Body of pancreas (tissue), 4 donors: ENCODE results near the gene TOX2. TPM values are rescaled to one million over a fixed set of nuclear protein-coding genes. Genes with fewer than 3 reads are reported as not detected.

Source experiments
- ATAC-seq: fragments of 150-250 bp; one replicate; pipeline ENCODE4 v1.9.1; 2016
- DNase-seq, 4 donors: peaks; one replicate each; pipeline ENCODE4 v3.0.0-alpha.2; 2019
- H3K27ac ChIP-seq, 4 donors: fragments of 200-600 bp; sonication (generic); 1 replicate in 3 of 4; 2 replicates in 1 of 4; pipeline versions ENCODE4 v1.5.1 to v1.6.1; 2016 to 2019; ENCODE audit warnings: mild to moderate bottlenecking in 1 of 4, mixed read lengths in 1 of 4, moderate library complexity in 1 of 4
- H3K27me3 ChIP-seq, 2 donors: fragments of 200-600 bp; sonication (generic); one replicate each; pipeline ENCODE4 v1.6.0; 2016; ENCODE audit warnings: mild to moderate bottlenecking in 1 of 2
- H3K36me3 ChIP-seq, 2 donors: fragments of 200-600 bp; sonication (generic); replicated peaks in 1 of 2; 2 replicates each; pipeline ENCODE4 v1.5.1; 2016; ENCODE audit warnings: low read depth in 2 of 2; ENCODE audit not compliant: insufficient read depth in 1 of 2
- H3K4me1 ChIP-seq: fragments of 200-600 bp; sonication (generic); one replicate; pipeline ENCODE4 v1.6.0; 2016
- H3K4me3 ChIP-seq, 2 donors: fragments of 200-600 bp; sonication (generic); 1 replicate in 1 of 2; 2 replicates in 1 of 2; pipeline ENCODE4 v1.5.1; 2016 to 2019
- H3K9me3 ChIP-seq, 3 donors: fragments of 200-600 bp; sonication (generic); 1 replicate in 2 of 3; 2 replicates in 1 of 3; pipeline ENCODE4 v1.5.1; 2016
- CTCF ChIP-seq, 7 experiments: fragments of 450-650 bp in 4 of 7; fragments of 200-600 bp in 3 of 7; sonication (generic) in 3 of 7; IDR thresholded peaks; one replicate each; pipeline ENCODE4 v1.5.1; 2016 to 2019; ENCODE audit warnings: antibody characterized with exemption in 7 of 7
- POLR2A ChIP-seq, 3 donors: fragments of 450-650 bp; IDR thresholded peaks; one replicate each; pipeline ENCODE4 v1.6.1; 2016; ENCODE audit warnings: antibody characterized with exemption in 3 of 3, mild to moderate bottlenecking in 2 of 3
- WGBS, 2 donors: methylation state at CpG; one replicate each; pipeline ENCODE4 v1.1.5; 2017; 5-methylcytosine and 5-hydroxymethylcytosine counted together
- intact Hi-C: fragments of 100-400 bp; cut with DNase I; formaldehyde crosslinking; loops from one replicate; pipeline ENCODE4 v1.15.1; 2023
- total RNA-seq, 2 donors: library from RNA; depleted of rRNA; stranded (reverse); fragments of >200 nt; gene quantifications; one replicate each; pipeline ENCODE4 v1.1.0, GENCODE V29; 2016

TOX2 gene
- total RNA-seq, 2 donors from 2014 or later = 1.8 to 2.0 TPM

DNA sequence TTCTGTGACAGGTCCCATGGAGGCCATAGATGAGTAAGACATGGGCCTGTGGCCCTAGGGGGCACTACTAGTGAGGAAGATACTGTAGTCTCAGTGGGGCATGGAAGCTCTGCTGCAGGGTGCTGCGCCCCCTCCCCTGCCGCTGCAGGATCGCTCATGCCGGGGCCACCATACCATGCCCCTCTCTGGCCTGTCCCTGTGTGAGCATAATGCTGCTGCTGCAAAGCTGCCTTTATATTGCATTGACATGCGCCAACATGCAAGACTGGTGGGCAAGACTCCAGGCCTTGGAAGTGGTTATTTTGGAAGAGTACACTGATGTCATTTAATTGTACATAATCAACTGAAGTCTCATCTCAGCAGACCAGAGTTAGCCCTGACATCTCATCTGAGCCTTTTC lies 60.0 kb downstream of the TOX2 start:
- Histone ChIP-seq H3K4me1 (no peaks in the 10 kb centered on the region), H3K36me3 (no peaks in the 10 kb centered on the region), H3K27me3 (peaks cover 0 to 3% of the 10 kb centered on the region in 2 donors), H3K9me3 (peaks cover 0 to 5% (median 0%) of the 10 kb centered on the region in 3 donors), H3K27ac (no peak overlapping the region), H3K4me3 (no peak overlapping the region)
- DNase-seq (no peak), ATAC-seq (no peak)
- TF ChIP-seq CTCF (IDR thresholded peaks at IDR 0.05) (no peak), POLR2A (IDR thresholded peaks at IDR 0.05) (no peak)
- 90 to 100% methylated on average over 3 to 5 of the region's 5 CpGs for WGBS, 2 donors
- intact Hi-C loops = no loop called here

DNA sequence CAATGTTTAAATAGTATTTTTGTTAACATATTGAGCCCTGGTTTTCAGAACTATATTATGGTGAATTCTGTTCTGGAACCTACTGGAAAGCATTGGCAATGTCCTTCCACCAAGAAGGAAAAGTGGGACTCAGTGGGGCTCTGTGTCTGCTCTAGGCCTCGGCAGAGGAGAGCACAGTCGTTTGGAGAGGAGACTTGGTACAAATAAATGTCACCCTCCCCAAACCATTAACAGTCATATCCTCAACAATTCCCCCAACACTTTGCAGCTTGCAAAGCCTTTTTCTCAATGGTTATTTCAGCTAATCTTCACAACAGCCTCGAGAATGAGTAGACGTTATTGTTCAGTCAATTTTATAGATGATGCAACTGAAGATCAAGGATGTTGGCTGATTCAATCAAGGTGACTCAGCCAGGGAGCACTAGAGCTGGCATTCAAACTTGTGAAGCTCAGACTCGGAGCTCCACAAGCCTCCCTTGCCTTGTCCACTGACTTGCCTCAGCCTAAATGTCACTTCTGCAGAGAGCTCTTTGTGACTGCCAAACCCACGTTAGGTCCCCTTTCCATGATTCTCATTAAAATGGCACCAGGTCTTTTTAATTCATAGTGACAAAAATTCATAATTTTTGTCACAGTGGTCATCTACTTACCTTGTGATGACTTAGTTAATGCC lies 60.6 kb downstream of the TOX2 start:
- DNase-seq = no peak
- no peak for ATAC-seq
- H3K36me3 ChIP-seq = no peaks in the 10 kb centered on the region
- H3K4me3 ChIP-seq = no peak overlapping the region
- intact Hi-C loops = no loop called here
- peaks cover 0 to 5% (median 0%) of the 10 kb centered on the region in 3 donors for H3K9me3 ChIP-seq
- TF ChIP-seq CTCF (IDR thresholded peaks at IDR 0.05) (no peak), POLR2A (IDR thresholded peaks at IDR 0.05) (no peak)
- peaks cover 0 to 3% of the 10 kb centered on the region in 2 donors for H3K27me3 ChIP-seq
- 52 to 65% methylated on average over 6 of the region's 6 CpGs for WGBS, 2 donors
- H3K27ac ChIP-seq = no peak overlapping the region
- no peaks in the 10 kb centered on the region for H3K4me1 ChIP-seq

- TF ChIP-seq CTCF (IDR thresholded peaks at IDR 0.05) = no peak
- no peak for TF ChIP-seq POLR2A (IDR thresholded peaks at IDR 0.05)
- ATAC-seq = no peak
- intact Hi-C loops = no loop called here
- Histone ChIP-seq H3K4me1 (no peaks in the 10 kb centered on the region), H3K9me3 (peaks cover 0 to 5% (median 0%) of the 10 kb centered on the region in 3 donors), H3K27me3 (peaks cover 0 to 3% of the 10 kb centered on the region in 2 donors), H3K36me3 (no peaks in the 10 kb centered on the region), H3K27ac (no peak overlapping the region), H3K4me3 (no peak overlapping the region)
- 71 to 83% methylated on average over 7 of the region's 7 CpGs for WGBS, 2 donors
- no peak for DNase-seq
Observed at GRCh38 chr20:43976547-43976946, 61.9 kb downstream of the TOX2 start.

- 66 to 74% methylated on average over 8 of the region's 8 CpGs for WGBS, 2 donors
Observed at GRCh38 chr20:43977252-43977651, 62.6 kb downstream of the TOX2 start.

More at GRCh38 chr20:43977252-43977651, 62.6 kb downstream of the TOX2 start:
- Histone ChIP-seq H3K27me3 (peaks cover 0 to 3% of the 10 kb centered on the region in 2 donors), H3K9me3 (peaks cover 0 to 5% (median 0%) of the 10 kb centered on the region in 3 donors), H3K27ac (no peak overlapping the region), H3K36me3 (no peaks in the 10 kb centered on the region), H3K4me3 (no peak overlapping the region), H3K4me1 (no peaks in the 10 kb centered on the region)
- intact Hi-C loops = no loop called here
- ATAC-seq = no peak
- no peak for DNase-seq
- TF ChIP-seq CTCF (IDR thresholded peaks at IDR 0.05) = no peak
- no peak for TF ChIP-seq POLR2A (IDR thresholded peaks at IDR 0.05)
